ENCODE measurements around the gene MFAP4.

Gene MFAP4

DNA sequence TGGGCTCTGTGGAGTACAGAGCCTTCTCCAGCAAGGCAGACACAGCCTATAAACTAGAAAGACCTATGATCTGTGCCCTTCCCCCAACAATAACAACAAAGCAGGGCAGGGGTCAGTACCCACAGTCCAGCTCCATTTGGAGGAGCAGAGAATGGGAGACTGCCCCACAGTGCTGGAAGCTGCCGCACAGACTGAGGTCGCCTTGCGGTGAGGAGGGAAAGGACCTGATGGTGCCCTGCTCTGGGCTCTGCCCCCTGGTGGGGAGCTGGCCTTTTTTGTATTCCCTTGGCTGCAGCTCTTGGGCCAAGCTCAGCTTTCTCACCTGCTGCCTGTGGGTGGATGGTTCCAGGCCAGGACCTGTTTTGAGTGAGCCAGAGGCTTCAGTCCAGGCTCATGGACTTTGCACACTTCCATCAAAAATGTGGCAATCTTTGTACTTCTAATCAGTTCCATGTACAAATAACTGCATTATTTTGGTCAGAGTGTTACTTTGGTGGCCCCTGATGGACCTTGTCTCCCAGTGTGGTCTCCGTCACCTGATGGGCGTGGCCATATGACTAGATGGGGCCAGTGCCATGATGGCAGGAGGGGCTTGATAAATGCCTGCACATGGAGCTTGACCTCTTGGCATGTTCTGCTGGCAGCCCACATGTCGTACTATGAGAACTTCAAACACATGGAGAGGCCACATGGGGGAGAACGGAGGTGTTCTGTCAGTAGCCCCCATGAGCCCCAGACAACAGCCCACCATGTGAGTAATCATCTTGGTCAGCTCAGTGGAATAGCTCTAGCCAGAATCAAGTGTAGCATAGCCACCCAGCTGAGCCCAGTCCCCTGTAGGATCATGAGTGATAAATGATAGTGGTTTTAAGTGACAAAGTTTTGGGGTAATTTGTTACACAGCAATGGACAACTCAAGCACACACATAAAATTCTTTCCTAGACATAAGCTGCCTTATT is 48.7 kb downstream of the MFAP4 start:
- H3K9ac ChIP-seq (ENCODE audit: low read length): no peak overlapping the region
- H3K27ac ChIP-seq (ENCODE audit: low read depth, low read length): no peak overlapping the region

DNA sequence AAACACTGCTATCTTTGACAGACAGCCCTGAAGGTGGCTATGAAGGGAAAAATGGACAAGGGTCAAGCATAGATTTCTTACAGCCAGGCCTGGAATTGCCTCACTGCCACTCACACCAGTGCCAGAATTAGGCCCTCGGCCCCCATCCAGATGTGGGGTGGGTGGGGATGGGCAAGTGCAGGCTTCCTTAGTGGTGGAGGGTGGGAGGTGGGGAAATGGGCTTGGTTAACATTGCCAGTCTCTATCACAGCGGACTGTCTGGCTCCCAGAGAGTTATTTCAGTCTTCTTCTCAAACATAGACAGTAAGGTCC is 49.3 kb downstream of the MFAP4 start:
- no peaks in the 10 kb centered on the region for H3K36me3 ChIP-seq (ENCODE audit: control insufficient read depth, insufficient read depth, low read length)
- H3K9ac ChIP-seq (ENCODE audit: low read length): no peak overlapping the region
- no peak overlapping the region for H3K27ac ChIP-seq (ENCODE audit: low read depth, low read length)
- peaks cover 5% of the 10 kb centered on the region for H3K4me1 ChIP-seq (ENCODE audit: control insufficient read depth, insufficient read depth, low read length)
- H3K27me3 ChIP-seq (ENCODE audit: control insufficient read depth, insufficient read depth, low read length): no peaks in the 10 kb centered on the region
- no peak overlapping the region for H3K4me3 ChIP-seq (ENCODE audit: low read length)

More for the DNA sequence above, 48.7 kb downstream of the MFAP4 start:
- peaks cover 5% of the 10 kb centered on the region for H3K4me1 ChIP-seq (ENCODE audit: control insufficient read depth, insufficient read depth, low read length)
- H3K36me3 ChIP-seq (ENCODE audit: control insufficient read depth, insufficient read depth, low read length): no peaks in the 10 kb centered on the region
- H3K27me3 ChIP-seq (ENCODE audit: control insufficient read depth, insufficient read depth, low read length): no peaks in the 10 kb centered on the region
- no peak overlapping the region for H3K4me3 ChIP-seq (ENCODE audit: low read length)

DNA sequence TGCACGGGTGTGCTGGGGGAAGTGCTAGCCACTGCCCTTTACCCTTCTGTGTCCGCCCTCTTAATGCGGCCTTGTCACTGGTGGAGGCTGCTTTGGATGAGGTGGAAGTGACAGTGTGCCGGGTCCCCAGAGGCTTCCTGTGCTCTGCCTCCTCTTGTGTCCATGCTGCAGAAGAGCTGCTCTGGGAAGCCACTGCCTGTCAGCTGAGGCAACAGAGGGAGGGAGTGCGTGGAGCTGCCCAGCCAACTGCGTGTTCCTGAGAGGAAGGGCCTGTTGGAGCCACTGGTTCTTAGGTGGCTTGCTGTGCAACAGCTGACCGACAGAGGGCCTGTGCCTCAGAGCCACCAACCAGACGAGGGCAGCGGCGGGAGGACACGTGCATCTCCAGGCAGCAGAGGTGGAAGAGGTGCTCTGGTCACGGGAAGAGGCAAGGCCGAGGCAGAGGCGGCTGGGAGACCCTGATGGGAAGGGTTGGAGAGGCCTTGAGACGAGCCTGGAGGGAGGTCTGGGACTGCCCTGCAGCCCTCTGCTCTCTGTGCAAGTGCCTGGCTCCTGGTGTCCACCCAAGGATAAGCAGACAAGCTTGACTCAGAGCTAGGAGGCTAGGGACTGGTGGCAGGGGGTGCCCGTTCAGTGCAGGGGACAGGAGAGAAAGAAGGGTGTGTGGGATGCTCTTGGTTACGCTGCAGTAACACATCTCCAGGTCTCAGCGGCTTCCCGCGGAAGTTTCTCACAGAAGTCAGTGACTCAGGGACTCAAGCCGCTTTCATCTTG is 49.9 kb downstream of the MFAP4 start:
- Histone ChIP-seq H3K4me3 (ENCODE audit: low read length) (no peak overlapping the region), H3K36me3 (ENCODE audit: control insufficient read depth, insufficient read depth, low read length) (no peaks in the 10 kb centered on the region), H3K27ac (ENCODE audit: low read depth, low read length) (no peak overlapping the region), H3K4me1 (ENCODE audit: control insufficient read depth, insufficient read depth, low read length) (peaks cover 4% of the 10 kb centered on the region), H3K27me3 (ENCODE audit: control insufficient read depth, insufficient read depth, low read length) (no peaks in the 10 kb centered on the region), H3K9ac (ENCODE audit: low read length) (no peak overlapping the region)

DNA sequence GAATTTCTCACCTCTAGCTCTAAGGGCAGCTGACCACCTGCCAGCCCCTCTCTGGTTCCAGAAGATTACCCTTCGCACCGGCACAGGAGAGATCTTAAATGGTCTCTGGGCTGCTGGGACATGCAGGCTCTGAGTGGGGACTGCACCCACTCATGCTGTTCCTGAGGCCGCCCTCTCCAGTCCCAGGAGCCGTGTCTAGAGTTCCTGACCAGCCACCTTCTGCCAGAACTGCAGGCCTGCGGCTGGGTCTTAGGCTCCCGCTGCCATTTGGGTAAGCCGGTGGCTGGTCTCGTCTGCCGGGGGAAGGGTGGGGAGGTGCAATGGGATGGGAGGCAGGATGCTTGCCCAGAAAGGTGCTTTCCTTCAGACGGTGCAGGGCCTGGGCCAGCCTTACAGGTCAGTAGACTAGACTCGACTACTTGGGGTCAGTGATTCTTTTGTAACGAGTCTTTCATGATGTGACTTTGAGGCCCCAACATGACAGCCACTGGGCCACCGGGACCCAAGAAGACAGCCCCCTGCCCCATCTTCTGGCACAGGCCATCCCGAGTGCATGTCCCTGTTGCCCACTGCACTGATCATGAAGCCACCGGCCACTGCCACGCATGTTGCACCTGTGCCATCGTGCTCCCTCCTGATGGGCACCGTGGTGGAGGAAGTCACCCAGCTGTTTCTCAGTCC is 50.9 kb downstream of the MFAP4 start:
- Histone ChIP-seq H3K9ac (ENCODE audit: low read length) (no peak overlapping the region), H3K27me3 (ENCODE audit: control insufficient read depth, insufficient read depth, low read length) (no peaks in the 10 kb centered on the region), H3K27ac (ENCODE audit: low read depth, low read length) (no peak overlapping the region), H3K4me3 (ENCODE audit: low read length) (no peak overlapping the region), H3K36me3 (ENCODE audit: control insufficient read depth, insufficient read depth, low read length) (no peaks in the 10 kb centered on the region), H3K4me1 (ENCODE audit: control insufficient read depth, insufficient read depth, low read length) (peaks cover 2% of the 10 kb centered on the region)

DNA sequence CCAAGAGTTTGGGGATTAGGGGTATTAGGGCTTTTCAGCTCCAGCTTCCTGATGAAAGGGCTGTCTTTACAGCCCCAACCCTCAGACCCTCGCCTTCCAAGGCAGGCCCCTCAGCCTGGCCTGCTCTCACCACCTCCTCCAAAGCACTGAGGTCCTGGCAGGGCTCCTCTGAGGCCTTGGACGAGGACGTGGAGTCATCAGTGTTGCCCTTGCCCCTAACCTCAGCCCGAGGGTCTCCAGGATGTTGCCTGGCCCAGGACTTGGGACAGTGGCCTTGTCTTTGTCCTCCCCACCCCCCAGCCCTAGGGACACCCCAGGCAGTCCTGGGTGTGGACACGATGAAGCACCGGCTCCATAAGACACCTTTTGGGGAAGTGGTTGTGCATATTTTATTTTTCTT is 52.7 kb downstream of the MFAP4 start:
- Histone ChIP-seq H3K27me3 (ENCODE audit: control insufficient read depth, insufficient read depth, low read length) (no peaks in the 10 kb centered on the region), H3K4me3 (ENCODE audit: low read length) (no peak overlapping the region), H3K9ac (ENCODE audit: low read length) (no peak overlapping the region), H3K27ac (ENCODE audit: low read depth, low read length) (no peak overlapping the region), H3K4me1 (ENCODE audit: control insufficient read depth, insufficient read depth, low read length) (peaks cover 2% of the 10 kb centered on the region), H3K36me3 (ENCODE audit: control insufficient read depth, insufficient read depth, low read length) (no peaks in the 10 kb centered on the region)

DNA sequence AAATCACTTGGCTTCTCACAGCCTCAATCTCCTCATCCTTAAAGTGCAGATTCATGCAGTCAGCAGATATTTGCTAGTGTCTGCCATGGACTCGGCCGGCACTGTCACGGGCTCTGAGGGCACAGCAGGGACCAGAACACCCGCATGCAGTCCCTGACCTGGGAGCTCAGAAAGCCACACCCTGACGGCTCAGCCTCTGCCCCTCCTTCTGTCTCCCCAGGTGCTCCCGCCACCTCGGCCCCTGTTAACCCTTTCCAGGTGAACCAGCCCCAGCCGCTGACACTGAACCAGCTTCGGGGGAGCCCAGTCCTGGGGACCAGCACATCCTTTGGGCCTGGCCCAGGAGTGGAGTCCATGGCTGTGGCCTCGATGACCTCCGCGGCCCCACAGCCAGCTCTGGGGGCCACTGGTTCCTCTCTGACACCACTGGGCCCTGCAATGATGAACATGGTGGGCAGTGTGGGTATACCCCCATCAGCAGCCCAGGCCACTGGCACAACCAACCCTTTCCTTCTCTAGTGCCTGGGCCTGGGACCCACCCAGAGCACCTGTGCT is 53.2 kb downstream of the MFAP4 start:
- no peak overlapping the region for H3K9ac ChIP-seq (ENCODE audit: low read length)
- peaks cover under 1% of the 10 kb centered on the region for H3K36me3 ChIP-seq (ENCODE audit: control insufficient read depth, insufficient read depth, low read length)
- H3K4me3 ChIP-seq (ENCODE audit: low read length): no peak overlapping the region
- peaks cover 2% of the 10 kb centered on the region for H3K4me1 ChIP-seq (ENCODE audit: control insufficient read depth, insufficient read depth, low read length)
- H3K27ac ChIP-seq (ENCODE audit: low read depth, low read length): no peak overlapping the region
- H3K27me3 ChIP-seq (ENCODE audit: control insufficient read depth, insufficient read depth, low read length): no peaks in the 10 kb centered on the region

Data from rectal smooth muscle tissue (tissue), 1 donor.